GM10266 (cell line): Measurements from ENCODE around the gene TEAD1.

Source experiments
- DNase-seq: peaks from one replicate; pipeline ENCODE4 v3.0.0; 2012; ENCODE audit errors: extremely low spot score
- TF ChIP-seq, protein P1 (sequence below): IDR thresholded peaks from 2 replicates; pipeline ENCODE4 v1.5.1; 2012; ENCODE audit warnings: mild to moderate bottlenecking, low read depth; ENCODE audit not compliant: control insufficient read depth, insufficient read depth; ENCODE audit errors: missing control alignments

The TEAD1 gene

DNA sequence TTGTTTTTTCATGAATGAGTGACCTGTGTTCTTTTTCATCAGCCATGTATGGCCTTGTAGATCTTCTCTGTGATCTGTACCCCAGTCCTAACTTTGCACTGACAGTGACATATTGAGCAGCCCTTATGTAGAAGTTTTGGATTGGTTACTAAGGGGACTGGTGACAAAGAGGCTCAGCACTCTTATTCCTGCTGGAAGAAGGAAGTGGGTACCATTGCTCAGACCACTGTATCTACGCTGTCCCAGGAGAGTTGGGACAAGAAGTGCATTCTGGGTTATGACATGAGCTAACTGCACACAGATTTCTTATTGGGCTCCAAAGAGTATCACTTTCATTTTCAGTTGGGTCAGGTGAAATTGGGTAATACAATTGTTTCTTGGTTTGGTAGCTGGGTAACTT lies 227.1 kb downstream of the TEAD1 start:
- DNase-seq: no peak
- TF ChIP-seq, protein P1, sequence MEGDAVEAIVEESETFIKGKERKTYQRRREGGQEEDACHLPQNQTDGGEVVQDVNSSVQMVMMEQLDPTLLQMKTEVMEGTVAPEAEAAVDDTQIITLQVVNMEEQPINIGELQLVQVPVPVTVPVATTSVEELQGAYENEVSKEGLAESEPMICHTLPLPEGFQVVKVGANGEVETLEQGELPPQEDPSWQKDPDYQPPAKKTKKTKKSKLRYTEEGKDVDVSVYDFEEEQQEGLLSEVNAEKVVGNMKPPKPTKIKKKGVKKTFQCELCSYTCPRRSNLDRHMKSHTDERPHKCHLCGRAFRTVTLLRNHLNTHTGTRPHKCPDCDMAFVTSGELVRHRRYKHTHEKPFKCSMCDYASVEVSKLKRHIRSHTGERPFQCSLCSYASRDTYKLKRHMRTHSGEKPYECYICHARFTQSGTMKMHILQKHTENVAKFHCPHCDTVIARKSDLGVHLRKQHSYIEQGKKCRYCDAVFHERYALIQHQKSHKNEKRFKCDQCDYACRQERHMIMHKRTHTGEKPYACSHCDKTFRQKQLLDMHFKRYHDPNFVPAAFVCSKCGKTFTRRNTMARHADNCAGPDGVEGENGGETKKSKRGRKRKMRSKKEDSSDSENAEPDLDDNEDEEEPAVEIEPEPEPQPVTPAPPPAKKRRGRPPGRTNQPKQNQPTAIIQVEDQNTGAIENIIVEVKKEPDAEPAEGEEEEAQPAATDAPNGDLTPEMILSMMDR: no peak

DNA sequence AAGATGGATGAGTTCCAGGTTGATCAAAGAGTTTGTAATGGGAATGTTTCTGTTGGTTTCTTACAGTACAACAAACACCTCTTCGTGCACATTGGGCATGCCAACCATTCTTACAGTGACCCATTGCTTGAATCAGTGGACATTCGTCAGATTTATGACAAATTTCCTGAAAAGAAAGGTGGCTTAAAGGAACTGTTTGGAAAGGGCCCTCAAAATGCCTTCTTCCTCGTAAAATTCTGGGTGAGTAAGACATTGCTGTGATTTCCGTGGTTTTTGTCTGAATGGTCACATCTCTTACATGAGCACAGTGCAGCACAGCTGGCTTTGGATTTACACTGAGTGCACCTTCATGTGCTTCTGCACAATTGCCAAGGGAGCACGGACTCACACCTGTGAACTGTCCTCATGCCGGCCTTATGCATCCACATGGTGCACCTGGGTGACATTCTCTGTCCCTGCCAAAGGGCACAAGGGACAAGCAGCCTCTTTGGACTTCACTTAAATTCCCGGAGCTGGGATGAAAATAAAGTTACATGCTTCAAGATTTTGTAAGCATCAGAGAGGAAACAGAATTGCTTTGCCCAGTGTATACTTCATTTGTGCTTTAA lies 227.8 kb downstream of the TEAD1 start:
- no peak for DNase-seq
- TF ChIP-seq, protein P1: no peak

DNA sequence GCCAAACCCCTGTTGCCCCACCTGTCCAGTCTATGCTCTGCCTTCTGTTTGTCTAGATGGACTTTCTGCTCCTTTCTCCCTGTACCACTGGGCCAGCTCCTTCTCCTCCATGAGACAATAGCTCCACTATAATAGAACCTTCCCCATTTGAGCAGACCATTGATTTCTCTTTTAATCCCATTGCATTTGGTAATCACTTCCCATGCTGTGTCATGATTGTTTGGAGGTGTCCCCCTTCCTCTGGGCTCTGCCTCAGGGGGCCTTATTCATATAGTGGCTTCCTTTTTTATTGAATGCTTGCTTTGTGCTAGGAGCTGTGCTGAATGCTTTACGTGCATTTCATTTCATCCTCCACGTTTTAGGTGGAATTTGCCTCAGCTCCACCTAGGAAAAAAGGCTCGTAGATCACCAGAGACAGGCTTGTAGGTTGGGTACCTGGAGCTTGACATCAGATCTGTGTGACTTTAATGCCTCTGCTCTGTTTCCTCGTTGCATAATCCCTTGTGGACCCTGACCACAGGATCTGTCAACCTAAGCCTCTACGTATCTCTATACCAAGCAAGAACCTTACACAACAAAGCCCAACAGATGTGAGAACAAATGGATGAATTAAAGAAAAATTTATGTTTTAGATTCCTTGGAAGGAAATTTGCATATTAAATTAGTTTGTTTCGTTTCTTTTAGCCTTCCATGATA lies 228.7 kb downstream of the TEAD1 start:
- DNase-seq: no peak

DNA sequence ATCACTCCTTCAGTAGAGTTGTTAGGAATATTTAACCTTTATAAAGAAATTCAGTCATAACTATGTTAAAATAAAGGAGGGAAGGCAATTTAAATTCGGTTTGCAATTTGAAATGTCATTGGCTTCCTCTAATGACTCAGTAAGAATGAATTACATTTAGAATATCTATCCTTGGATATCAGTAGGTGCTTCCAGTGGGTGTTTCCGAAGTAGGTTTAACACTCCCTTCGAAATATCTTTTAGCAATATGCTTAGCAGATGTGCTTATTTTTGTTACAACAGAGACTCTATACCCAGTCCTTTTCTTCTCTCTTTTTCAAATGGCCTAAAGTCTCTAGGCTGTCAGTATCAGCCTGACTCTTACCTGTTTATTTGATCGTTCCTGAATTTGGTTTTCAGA lies 231.2 kb downstream of the TEAD1 start:
- TF ChIP-seq, protein P1: no peak

More for the DNA sequence above, 228.7 kb downstream of the TEAD1 start:
- TF ChIP-seq, protein P1: no peak

DNA sequence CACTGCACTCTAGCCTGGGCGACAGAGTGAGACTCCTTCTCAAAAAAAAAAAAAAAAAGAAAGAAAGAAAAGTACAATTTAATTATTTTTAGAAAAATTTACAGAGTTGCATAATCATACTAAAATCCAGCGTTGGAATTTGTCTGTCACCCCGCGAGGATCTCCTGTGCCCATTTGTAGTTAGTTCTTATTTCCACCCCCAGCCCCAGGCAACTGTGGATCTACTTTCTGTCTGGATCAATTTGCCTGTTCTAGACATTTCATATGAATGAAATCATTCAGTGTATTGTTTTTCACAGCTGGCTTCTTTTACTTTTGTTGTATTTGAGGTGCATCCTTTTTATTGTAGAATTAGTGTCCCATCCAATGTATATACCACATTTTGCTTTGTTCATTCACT lies 232.3 kb downstream of the TEAD1 start:
- no peak for DNase-seq
- TF ChIP-seq, protein P1: no peak

More for the DNA sequence above, 231.2 kb downstream of the TEAD1 start:
- no peak for DNase-seq

DNA sequence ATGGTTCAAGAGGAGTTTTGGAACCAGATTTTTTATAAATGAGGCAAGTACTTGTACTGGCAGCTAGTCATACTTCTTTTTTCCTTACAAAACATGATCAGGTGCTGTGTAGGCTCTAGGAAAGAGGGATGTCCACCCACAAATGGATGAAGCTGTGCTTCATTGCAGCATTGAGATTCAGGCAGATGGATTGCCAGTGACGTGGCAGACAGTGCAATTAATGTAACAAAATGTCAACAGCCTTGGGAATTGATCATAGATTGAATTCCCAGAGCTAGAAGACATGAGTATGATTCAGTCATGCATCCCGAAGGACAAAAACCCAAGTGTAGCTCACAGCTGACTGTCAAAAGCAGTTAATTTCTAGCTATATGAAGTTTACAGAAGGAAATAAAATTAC lies 235.7 kb downstream of the TEAD1 start:
- TF ChIP-seq, protein P1: no peak
- DNase-seq: no peak

DNA sequence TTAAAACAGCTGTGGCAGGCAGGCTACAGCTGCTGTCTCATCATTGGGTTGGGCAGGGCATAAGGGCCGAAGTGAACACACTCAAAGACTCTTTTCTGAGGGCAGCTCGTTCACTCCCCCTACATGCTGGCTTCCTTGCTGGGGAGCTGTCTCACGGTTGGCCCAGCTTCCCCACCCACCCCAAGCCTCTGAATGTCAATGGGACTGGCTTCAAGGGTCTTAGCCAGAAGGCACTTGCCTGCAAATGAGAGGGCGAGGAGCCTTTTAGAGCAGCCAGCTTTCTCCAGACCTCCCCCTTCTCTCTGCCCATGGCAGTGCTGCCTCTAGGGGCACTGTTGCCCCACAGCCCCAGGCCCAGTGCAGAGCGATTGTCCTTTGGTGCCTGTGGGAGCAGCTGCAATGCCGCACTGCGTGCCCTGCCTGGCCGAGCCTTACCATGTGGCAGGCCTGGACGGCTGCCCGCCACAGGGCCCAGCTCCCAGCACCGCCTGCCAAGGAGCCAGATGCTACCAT lies 240.2 kb downstream of the TEAD1 start:
- DNase-seq: peak; percentile 21
- TF ChIP-seq, protein P1: peak; percentile 43
